ENCODE results near the gene RNF212B. TPM values are rescaled to one million over a fixed set of nuclear protein-coding genes. Genes with fewer than 3 reads are reported as not detected.

RNF212B gene
- total RNA-seq, 4 donors from 2014 or later, result not detected

DNA sequence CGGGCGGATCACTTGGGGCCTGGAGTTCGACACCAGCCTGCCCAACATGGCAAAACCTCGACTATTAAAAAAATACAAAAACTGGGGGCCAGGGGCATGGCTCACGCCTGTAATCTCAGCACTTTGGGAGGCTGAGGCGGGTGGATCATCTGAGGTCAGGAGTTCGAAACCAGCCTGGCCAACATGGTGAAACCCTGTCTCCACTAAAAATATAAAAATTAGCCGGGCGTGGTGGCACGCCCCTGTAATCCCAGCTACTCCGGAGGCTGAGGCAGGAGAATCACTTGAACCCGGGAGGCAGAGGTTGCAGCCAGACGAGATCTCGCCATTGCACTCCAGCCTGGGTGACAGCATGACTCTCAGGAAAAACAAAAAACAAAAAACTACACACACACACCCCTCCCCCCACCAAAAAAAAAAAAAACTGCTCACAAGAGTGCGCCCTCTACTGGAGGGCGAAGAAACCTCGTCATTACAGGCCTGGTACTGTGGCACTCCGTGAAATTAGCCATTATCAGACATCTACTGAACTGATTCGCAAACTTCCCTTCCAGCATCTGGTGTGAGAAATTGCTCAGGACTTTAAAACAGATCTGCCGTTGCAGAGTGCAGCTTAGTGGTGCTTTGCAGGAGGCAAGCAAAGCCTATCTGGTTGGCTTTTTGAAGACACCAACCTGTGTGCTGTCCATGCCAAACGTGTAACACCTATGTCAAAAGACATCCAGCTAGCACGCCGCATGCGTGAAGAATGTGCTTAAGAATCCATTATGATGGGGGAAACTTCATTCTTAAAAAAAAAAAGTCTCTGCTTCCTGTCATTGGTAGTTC lies 57.2 kb downstream of the RNF212B start:
- Histone ChIP-seq H3K4me1 (peaks cover under 1 to 20% (median 8%) of the 10 kb centered on the region in 4 donors), H3K27ac (peak overlapping the region in 1 of 4 donors; percentile 11), H3K9me3 (no peaks in the 10 kb centered on the region), H3K27me3 (peaks cover 5% of the 10 kb centered on the region), H3K36me3 (no peaks in the 10 kb centered on the region), H3K4me3 (no peak overlapping the region)
- in situ Hi-C loops (cut with MboI; ENCODE audit: low pct_ligation_motif_present in 1 of 4, low pct_unique_long_range_greater_than_20kb in 1 of 4, low sequenced_read_pairs in 3 of 4) (loop anchor here in 3 of 4 donors (25.0 kb wide), 1 partner anchor 183 kb away; the partner anchor contains the start of genes CEBPE (in 3 of the 3) and CIROP (in 3 of the 3)), intact Hi-C loops (cut with DNase I; ENCODE audit: low total_unique reads) (no loop called here)
- DNase-seq, result peak; percentile 33
- WGBS, 2 donors (ENCODE audit: low coverage in 1 of 2), result 26 to 34% methylated on average over 15 to 23 of the region's 24 CpGs
- no peak for TF ChIP-seq POLR2AphosphoS5 (IDR thresholded peaks at IDR 0.05)
- TF ChIP-seq, protein P1, sequence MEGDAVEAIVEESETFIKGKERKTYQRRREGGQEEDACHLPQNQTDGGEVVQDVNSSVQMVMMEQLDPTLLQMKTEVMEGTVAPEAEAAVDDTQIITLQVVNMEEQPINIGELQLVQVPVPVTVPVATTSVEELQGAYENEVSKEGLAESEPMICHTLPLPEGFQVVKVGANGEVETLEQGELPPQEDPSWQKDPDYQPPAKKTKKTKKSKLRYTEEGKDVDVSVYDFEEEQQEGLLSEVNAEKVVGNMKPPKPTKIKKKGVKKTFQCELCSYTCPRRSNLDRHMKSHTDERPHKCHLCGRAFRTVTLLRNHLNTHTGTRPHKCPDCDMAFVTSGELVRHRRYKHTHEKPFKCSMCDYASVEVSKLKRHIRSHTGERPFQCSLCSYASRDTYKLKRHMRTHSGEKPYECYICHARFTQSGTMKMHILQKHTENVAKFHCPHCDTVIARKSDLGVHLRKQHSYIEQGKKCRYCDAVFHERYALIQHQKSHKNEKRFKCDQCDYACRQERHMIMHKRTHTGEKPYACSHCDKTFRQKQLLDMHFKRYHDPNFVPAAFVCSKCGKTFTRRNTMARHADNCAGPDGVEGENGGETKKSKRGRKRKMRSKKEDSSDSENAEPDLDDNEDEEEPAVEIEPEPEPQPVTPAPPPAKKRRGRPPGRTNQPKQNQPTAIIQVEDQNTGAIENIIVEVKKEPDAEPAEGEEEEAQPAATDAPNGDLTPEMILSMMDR (IDR thresholded peaks at IDR 0.05), result peak; percentile 87 to 92 (median 88)
- TF ChIP-seq EP300 (IDR thresholded peaks at IDR 0.05; ENCODE audit: low read depth), result no peak
- no peak for TF ChIP-seq POLR2A (IDR thresholded peaks at IDR 0.05)

DNA sequence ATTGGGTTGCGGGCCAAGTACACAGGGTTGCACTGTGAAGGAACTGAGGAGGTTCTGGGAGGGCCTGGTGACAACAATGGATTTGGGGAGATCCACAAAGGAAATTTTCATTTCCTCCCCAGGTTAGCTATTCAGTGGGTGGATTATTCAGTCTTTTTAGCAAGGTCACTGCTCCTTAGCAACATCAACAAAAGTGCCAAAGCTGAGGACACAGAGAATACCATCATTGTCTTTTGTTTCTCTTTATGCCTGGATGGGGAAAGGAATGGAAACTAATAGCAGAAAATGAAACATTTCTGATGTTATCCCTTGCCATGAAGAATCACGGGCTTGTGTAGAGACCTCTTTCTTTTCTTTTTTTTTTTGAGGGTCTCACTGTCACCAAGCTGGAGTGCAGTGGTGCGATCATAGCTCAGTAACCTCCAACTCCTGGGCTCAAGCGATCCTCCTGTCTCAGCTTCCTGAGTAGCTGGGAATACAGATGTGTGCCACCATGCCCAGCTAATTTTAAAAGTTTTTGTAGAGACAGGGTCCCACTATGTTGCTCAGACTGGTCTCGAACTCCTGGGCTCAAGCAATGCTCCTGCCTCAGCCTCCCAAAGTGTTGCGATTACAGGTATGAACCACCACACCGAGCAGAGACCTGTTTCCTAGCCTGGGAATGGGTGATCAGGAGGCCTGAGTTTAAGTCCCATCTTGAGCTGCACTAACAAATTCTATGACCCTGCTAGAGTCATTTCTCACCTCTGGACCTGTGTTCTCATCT lies 58.5 kb downstream of the RNF212B start:
- no peak overlapping the region for H3K27ac ChIP-seq
- H3K4me1 ChIP-seq, result peaks cover 7 to 27% (median 14%) of the 10 kb centered on the region in 4 donors
- WGBS, 2 donors (ENCODE audit: low coverage in 1 of 2), result 94 to 96% methylated on average over 7 of the region's 7 CpGs
- no peaks in the 10 kb centered on the region for H3K36me3 ChIP-seq
- no peak for DNase-seq
- intact Hi-C loops (cut with DNase I; ENCODE audit: low total_unique reads) (no loop called here), in situ Hi-C loops (cut with MboI; ENCODE audit: low pct_ligation_motif_present in 1 of 4, low pct_unique_long_range_greater_than_20kb in 1 of 4, low sequenced_read_pairs in 3 of 4) (loop anchor here in 3 of 4 donors (25.0 kb wide), 1 partner anchor 184 kb away; the partner anchor contains the start of genes CEBPE (in 3 of the 3) and CIROP (in 3 of the 3))
- no peak overlapping the region for H3K4me3 ChIP-seq
- TF ChIP-seq POLR2AphosphoS5 (IDR thresholded peaks at IDR 0.05) (no peak), POLR2A (IDR thresholded peaks at IDR 0.05) (no peak), EP300 (IDR thresholded peaks at IDR 0.05; ENCODE audit: low read depth) (no peak)
- TF ChIP-seq, protein P1 (IDR thresholded peaks at IDR 0.05), result no peak
- no peaks in the 10 kb centered on the region for H3K9me3 ChIP-seq
- H3K27me3 ChIP-seq, result peaks cover 5% of the 10 kb centered on the region

DNA sequence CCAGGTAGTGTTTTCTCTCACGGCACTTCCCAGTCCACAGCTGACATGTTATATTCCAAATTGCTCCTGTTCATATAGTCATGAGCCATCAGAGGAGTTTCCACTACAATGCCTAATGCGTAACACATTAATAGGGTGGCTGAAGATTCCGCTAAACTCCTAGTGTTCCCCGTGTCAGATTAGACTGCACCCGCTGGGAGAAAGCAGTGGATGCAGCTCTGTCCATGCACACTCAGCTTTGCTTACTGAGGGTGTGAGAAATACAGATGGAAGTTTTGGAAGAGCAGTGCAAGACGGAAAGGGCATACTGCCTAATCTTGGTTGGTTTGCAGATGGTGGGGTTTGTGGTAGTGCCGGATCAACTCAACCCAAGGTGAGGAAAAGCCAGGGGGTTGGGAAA lies 59.4 kb downstream of the RNF212B start:
- no peak overlapping the region for H3K27ac ChIP-seq
- H3K36me3 ChIP-seq, result no peaks in the 10 kb centered on the region
- H3K27me3 ChIP-seq, result peaks cover under 1% of the 10 kb centered on the region
- H3K4me1 ChIP-seq, result peaks cover 7 to 27% (median 14%) of the 10 kb centered on the region in 4 donors
- intact Hi-C loops (cut with DNase I; ENCODE audit: low total_unique reads), result no loop called here
- in situ Hi-C loops (cut with MboI; ENCODE audit: low pct_ligation_motif_present in 1 of 4, low pct_unique_long_range_greater_than_20kb in 1 of 4, low sequenced_read_pairs in 3 of 4), result loop anchor here in 3 of 4 donors (25.0 kb wide), 1 partner anchor 185 kb away; the partner anchor contains the start of genes CEBPE (in 3 of the 3) and CIROP (in 3 of the 3)
- WGBS, 2 donors (ENCODE audit: low coverage in 1 of 2), result 93 to 100% methylated on average over 2 to 7 of the region's 7 CpGs
- no peak for DNase-seq
- TF ChIP-seq EP300 (IDR thresholded peaks at IDR 0.05; ENCODE audit: low read depth) (no peak), POLR2A (IDR thresholded peaks at IDR 0.05) (no peak), POLR2AphosphoS5 (IDR thresholded peaks at IDR 0.05) (no peak)
- H3K9me3 ChIP-seq, result no peaks in the 10 kb centered on the region
- H3K4me3 ChIP-seq, result no peak overlapping the region

DNA sequence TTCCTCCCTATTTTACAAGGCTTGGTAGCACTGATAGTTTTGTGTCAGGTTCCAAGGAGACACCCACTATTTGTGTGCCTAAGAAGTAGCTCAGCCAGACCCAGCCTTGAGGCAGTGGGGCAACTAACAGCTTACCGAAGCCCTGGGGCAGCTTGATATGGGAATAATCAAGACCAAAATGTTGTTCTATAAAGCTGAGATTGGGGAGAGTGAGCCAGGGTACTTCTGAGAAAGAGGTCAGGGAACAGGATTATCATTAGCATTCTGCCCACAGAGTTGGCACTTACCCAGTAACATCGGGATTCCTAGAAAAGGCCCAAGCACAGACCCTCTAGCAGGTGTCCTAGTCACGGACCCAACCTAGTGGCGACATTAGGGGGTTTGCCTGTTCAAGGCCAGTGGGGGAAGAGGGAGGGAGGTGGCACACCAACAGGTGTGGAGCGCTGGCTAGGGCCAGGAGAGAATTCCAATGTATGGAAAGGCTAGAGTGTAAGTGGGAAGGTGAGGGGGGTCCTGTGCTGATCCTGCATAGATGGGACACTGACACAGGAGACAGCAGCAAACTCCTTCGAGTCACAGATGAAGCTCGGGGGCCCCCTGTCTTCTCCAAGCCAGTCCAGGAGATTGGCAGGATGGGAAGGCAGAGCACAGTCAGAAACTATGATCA lies 60.0 kb downstream of the RNF212B start:
- Histone ChIP-seq H3K27me3 (no peaks in the 10 kb centered on the region), H3K4me3 (no peak overlapping the region), H3K9me3 (no peaks in the 10 kb centered on the region), H3K27ac (no peak overlapping the region), H3K4me1 (peaks cover 7 to 29% (median 17%) of the 10 kb centered on the region in 4 donors), H3K36me3 (no peaks in the 10 kb centered on the region)
- TF ChIP-seq EP300 (IDR thresholded peaks at IDR 0.05; ENCODE audit: low read depth), result no peak
- TF ChIP-seq POLR2AphosphoS5 (IDR thresholded peaks at IDR 0.05), result no peak
- no peak for TF ChIP-seq POLR2A (IDR thresholded peaks at IDR 0.05)
- TF ChIP-seq, protein P1 (IDR thresholded peaks at IDR 0.05), result no peak
- 86 to 90% methylated on average over 3 to 7 of the region's 7 CpGs for WGBS, 2 donors (ENCODE audit: low coverage in 1 of 2)
- no peak for DNase-seq
- intact Hi-C loops (cut with DNase I; ENCODE audit: low total_unique reads) (loop anchor here (2.0 kb wide), 1 partner anchor 31 kb away; no protein-coding TSS in a partner anchor), in situ Hi-C loops (cut with MboI; ENCODE audit: low pct_ligation_motif_present in 1 of 4, low pct_unique_long_range_greater_than_20kb in 1 of 4, low sequenced_read_pairs in 3 of 4) (loop anchor here in 3 of 4 donors (25.0 kb wide), 1 partner anchor 185 kb away; the partner anchor contains the start of genes CEBPE (in 3 of the 3) and CIROP (in 3 of the 3))

All from transverse colon (tissue), 4 donors.